Endothelial cell of umbilical vein (primary cell): ENCODE measurements around the gene SEMA4A. TPM values are rescaled to one million over a fixed set of nuclear protein-coding genes. Genes with fewer than 3 reads are reported as not detected.

Experiments
- BruUV-seq: library from RNA; stranded (reverse); fragments of 400-500 nt; replicated peaks from 2 replicates; lab custom pipeline; 2021; lab: Mats Ljungman, UMichigan
- CTCF ChIA-PET: fragments of 300-600, 350-600 bp; sonication (Branson Sonifier 250); formaldehyde crosslinking; loops from one replicate; lab custom pipeline; 2021; ENCODE audit warnings: antibody characterized with exemption, inconsistent platforms; lab: Charles Lee
- POLR2A ChIA-PET: fragments of 300-600, 350-600 bp; sonication (Branson Sonifier 250); formaldehyde crosslinking; loops from one replicate; lab custom pipeline; 2021; ENCODE audit warnings: antibody characterized with exemption, inconsistent platforms; lab: Charles Lee
- DNase-seq: peaks from one replicate; pipeline ENCODE4 v3.0.0-alpha.2; 2011; ENCODE audit warnings: low read depth, low spot score
- FAIRE-seq: peaks from 2 replicates; lab custom pipeline; 2011; peaks lifted over from hg19 to GRCh38; lab: Jason Lieb, UNC
- H2AFZ ChIP-seq: 2 replicates; pipeline ENCODE4 v1.6.0; 2012; ENCODE audit warnings: low read depth, low read length, control low read depth, inconsistent platforms
- H3K27ac ChIP-seq: 2 replicates; pipeline ENCODE4 v1.5.1; 2011; ENCODE audit warnings: low read depth, mild to moderate bottlenecking, control low read depth, low read length, moderate library complexity; ENCODE audit not compliant: insufficient read depth
- H3K27me3 ChIP-seq, 2 experiments: 2 replicates each; pipeline versions ENCODE4 v1.6.0 to v1.6.1; 2011; ENCODE audit warnings: low read length in 2 of 2, mixed read lengths in 1 of 2; ENCODE audit not compliant: control insufficient read depth in 2 of 2, insufficient read depth in 2 of 2
- H3K36me3 ChIP-seq, 2 experiments: 2 replicates in 1 of 2; 3 replicates in 1 of 2; pipeline ENCODE4 v1.5.1; 2011; ENCODE audit warnings: low read length in 2 of 2, mild to moderate bottlenecking in 1 of 2, moderate library complexity in 1 of 2; ENCODE audit not compliant: control insufficient read depth in 2 of 2, insufficient read depth in 2 of 2; ENCODE audit errors: extremely low read depth in 1 of 2
- H3K4me1 ChIP-seq: 3 replicates; pipeline ENCODE4 v1.5.1; 2011; ENCODE audit warnings: mild to moderate bottlenecking, low read length; ENCODE audit not compliant: control insufficient read depth, insufficient read depth; ENCODE audit errors: extremely low read depth
- H3K4me2 ChIP-seq: 2 replicates; pipeline ENCODE4 v1.6.1; 2011; ENCODE audit warnings: low read length, control low read depth, mixed read lengths; ENCODE audit not compliant: insufficient read depth
- H3K4me3 ChIP-seq, 3 experiments: fragments of 200-600 bp in 1 of 3; sonication (generic), shearing (Covaris generic) in 1 of 3; replicated peaks in 1 of 3; 2 replicates each; pipeline ENCODE4 v1.5.1; 2011 to 2016; ENCODE audit warnings: control low read depth in 3 of 3, low read length in 3 of 3, mild to moderate bottlenecking in 2 of 3, inconsistent platforms in 1 of 3, low read depth in 1 of 3, moderate library complexity in 1 of 3; ENCODE audit not compliant: insufficient read depth in 1 of 3
- H3K79me2 ChIP-seq: 2 replicates; pipeline ENCODE4 v1.6.0; 2012; ENCODE audit warnings: low read length, inconsistent platforms; ENCODE audit not compliant: control insufficient read depth, insufficient read depth
- H3K9ac ChIP-seq: replicated peaks from 2 replicates; pipeline ENCODE3; 2011; ENCODE audit warnings: low read length, control low read depth; ENCODE audit not compliant: insufficient read depth; ENCODE audit errors: extremely low read depth
- H3K9me1 ChIP-seq: replicated peaks from 3 replicates; pipeline ENCODE4 v1.6.0; 2011; ENCODE audit warnings: mild to moderate bottlenecking, low read length; ENCODE audit not compliant: control insufficient read depth, insufficient read depth; ENCODE audit errors: extremely low read depth
- H3K9me3 ChIP-seq: replicated peaks from 2 replicates; pipeline ENCODE4 v1.5.1; 2012; ENCODE audit warnings: low read length, inconsistent platforms; ENCODE audit not compliant: control insufficient read depth, insufficient read depth
- H4K20me1 ChIP-seq: replicated peaks from 2 replicates; pipeline ENCODE3; 2011; ENCODE audit warnings: mild to moderate bottlenecking, low read length; ENCODE audit not compliant: control insufficient read depth, insufficient read depth; ENCODE audit errors: extremely low read depth
- EZH2 ChIP-seq: IDR thresholded peaks from 2 replicates; pipeline ENCODE4 v1.6.1; 2012; ENCODE audit warnings: borderline replicate concordance, low read depth, mild to moderate bottlenecking, moderate library complexity, low read length, inconsistent platforms; ENCODE audit not compliant: severe bottlenecking
- FOS ChIP-seq: IDR thresholded peaks from 2 replicates; pipeline ENCODE4 v1.6.1; 2011; ENCODE audit warnings: mild to moderate bottlenecking, low read length, moderate library complexity, borderline replicate concordance; ENCODE audit not compliant: insufficient read depth
- GATA2 ChIP-seq: IDR thresholded peaks from 2 replicates; pipeline ENCODE4 v1.7.0; 2011; ENCODE audit warnings: low read depth, mild to moderate bottlenecking, moderate library complexity, mixed read lengths, low read length; ENCODE audit not compliant: insufficient read length, insufficient read depth
- MYC ChIP-seq: IDR thresholded peaks from one replicate; pipeline ENCODE4 v1.6.1; 2011; ENCODE audit warnings: mild to moderate bottlenecking, low read depth, low read length
- dilution Hi-C: fragments of 300-500 bp; cut with MboI; formaldehyde crosslinking; loops from one replicate; pipeline ENCODE4 v1.15.0; 2019; ENCODE audit warnings: low sequenced_read_pairs; ENCODE audit not compliant: extremely low pct_ligation_motif_present
- intact Hi-C: fragments of 100-400 bp; cut with micrococcal nuclease; formaldehyde crosslinking; loops from one replicate; pipeline ENCODE4 v1.10.0; 2022
- polyA plus RNA-seq, 4 experiments: library from polyadenylated mRNA; depleted of rRNA in 3 of 4; stranded (reverse) in 3 of 4; unstranded in 1 of 4; fragments of >200 nt; gene quantifications; 2 replicates each; pipeline versions ENCODE4 v1.2.1 to v1.2.3, GENCODE V29; 2011 to 2012; ENCODE audit warnings: missing spikeins in 1 of 4
- total RNA-seq: library from RNA; stranded (reverse); gene quantifications from 2 replicates; pipeline ENCODE4 v1.2.3, GENCODE V29; 2021
- TF ChIP-seq, protein P1 (sequence below), 2 donors: IDR thresholded peaks; 1 replicate in 1 of 2; 2 replicates in 1 of 2; pipeline ENCODE4 v1.5.1; 2011; ENCODE audit warnings: low read length in 2 of 2, mild to moderate bottlenecking in 2 of 2, moderate library complexity in 2 of 2, control low read depth in 1 of 2, inconsistent platforms in 1 of 2, low read depth in 1 of 2; ENCODE audit not compliant: insufficient read depth in 1 of 2; ENCODE audit errors: extremely low read depth in 1 of 2

Gene SEMA4A
- total and polyA plus RNA-seq, 2 donors (not counting 3 experiments of a cell fraction or from before 2014, with no cell fraction given), result 1.5 to 1.6 TPM

GRCh38 chr1:156154317-156154749 lies 948 bp downstream of the SEMA4A start:
- dilution Hi-C loops (no loop called here), intact Hi-C loops (no loop called here)
- H3K36me3 ChIP-seq, result no peaks in the 10 kb centered on the region
- H2AFZ ChIP-seq, result no peak overlapping the region
- no peak for TF ChIP-seq FOS
- no peak for TF ChIP-seq GATA2
- no peaks in the 10 kb centered on the region for H3K4me1 ChIP-seq
- H3K4me2 ChIP-seq, result no peak overlapping the region
- FAIRE-seq (no peak), DNase-seq (no peak)
- H3K9ac ChIP-seq, result no peak overlapping the region
- H3K9me1 ChIP-seq, result no peaks in the 10 kb centered on the region
- POLR2A ChIA-PET, result interaction anchor here (0.6 to 1.8 kb wide), 2 partner anchors 59 to 63 kb away, joined by 3 to 7 read pairs; partner anchors contain the start of gene PMF1
- H3K27ac ChIP-seq, result no peak overlapping the region
- H4K20me1 ChIP-seq, result no peaks in the 10 kb centered on the region
- CTCF ChIA-PET, result interaction anchor here (1.1 to 1.5 kb wide), 2 partner anchors 22 to 71 kb away, joined by 3 to 9 read pairs; no protein-coding TSS in a partner anchor
- no peaks in the 10 kb centered on the region for H3K9me3 ChIP-seq
- BruUV-seq, result no TSS peak
- H3K4me3 ChIP-seq, result no peak overlapping the region
- H3K79me2 ChIP-seq, result no peaks in the 10 kb centered on the region
- H3K27me3 ChIP-seq, result no peaks in the 10 kb centered on the region

DNA sequence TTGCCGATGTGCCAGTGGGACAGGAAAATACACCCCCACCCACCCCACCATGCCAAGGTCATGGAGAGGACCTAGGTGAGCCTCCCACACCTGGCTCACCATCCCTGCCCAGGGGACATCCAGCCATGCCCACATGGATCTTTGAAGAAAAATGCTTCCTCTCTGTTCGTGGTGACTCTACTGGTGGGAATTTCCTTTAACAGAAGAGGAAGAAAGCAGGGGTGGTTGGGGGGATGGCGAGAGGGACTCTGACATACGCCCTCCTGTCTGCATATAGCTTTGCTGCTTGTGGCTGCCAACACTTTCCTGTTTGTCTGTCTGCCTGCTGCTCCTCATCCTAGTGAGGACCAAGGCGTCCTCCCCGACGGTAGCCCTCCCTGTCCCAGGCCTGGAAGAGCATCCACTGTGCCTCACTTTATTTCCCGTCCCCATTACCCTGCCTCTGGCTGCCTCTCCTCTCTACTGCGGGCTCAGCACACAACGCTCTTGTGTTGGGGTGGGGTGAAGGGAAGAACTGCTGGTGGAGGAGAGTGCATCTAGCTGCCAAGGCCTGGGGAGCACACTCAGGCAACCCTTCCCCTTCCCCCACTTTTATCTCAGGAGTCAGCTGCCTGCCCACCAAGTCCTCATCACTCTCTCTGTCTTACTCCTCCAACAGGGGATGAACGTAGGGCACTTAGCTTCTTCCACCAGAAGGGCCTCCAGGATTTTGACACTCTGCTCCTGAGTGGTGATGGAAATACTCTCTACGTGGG lies 2.5 kb downstream of the SEMA4A start:
- POLR2A ChIA-PET, result interaction anchor here (1.8 kb wide), 1 partner anchor 57 kb away, joined by 7 read pairs; the partner anchor contains the start of gene PMF1
- intact Hi-C loops, result no loop called here

More for the DNA sequence above, 2.5 kb downstream of the SEMA4A start:
- Histone ChIP-seq H3K4me1 (peaks cover 11% of the 10 kb centered on the region), H3K4me2 (no peak overlapping the region), H3K9ac (no peak overlapping the region), H3K36me3 (no peaks in the 10 kb centered on the region), H2AFZ (no peak overlapping the region), H3K79me2 (no peaks in the 10 kb centered on the region), H3K9me1 (no peaks in the 10 kb centered on the region), H3K27ac (no peak overlapping the region), H3K4me3 (no peak overlapping the region), H3K9me3 (no peaks in the 10 kb centered on the region), H4K20me1 (no peaks in the 10 kb centered on the region), H3K27me3 (no peaks in the 10 kb centered on the region)
- DNase-seq (no peak), FAIRE-seq (no peak)
- CTCF ChIA-PET, result interaction anchor here (0.7 to 1.3 kb wide), 4 partner anchors 8 to 69 kb away, joined by 3 to 6 read pairs (median 4); no protein-coding TSS in a partner anchor
- TF ChIP-seq EZH2 (no peak), FOS (no peak), MYC (no peak)
- TF ChIP-seq, protein P1, sequence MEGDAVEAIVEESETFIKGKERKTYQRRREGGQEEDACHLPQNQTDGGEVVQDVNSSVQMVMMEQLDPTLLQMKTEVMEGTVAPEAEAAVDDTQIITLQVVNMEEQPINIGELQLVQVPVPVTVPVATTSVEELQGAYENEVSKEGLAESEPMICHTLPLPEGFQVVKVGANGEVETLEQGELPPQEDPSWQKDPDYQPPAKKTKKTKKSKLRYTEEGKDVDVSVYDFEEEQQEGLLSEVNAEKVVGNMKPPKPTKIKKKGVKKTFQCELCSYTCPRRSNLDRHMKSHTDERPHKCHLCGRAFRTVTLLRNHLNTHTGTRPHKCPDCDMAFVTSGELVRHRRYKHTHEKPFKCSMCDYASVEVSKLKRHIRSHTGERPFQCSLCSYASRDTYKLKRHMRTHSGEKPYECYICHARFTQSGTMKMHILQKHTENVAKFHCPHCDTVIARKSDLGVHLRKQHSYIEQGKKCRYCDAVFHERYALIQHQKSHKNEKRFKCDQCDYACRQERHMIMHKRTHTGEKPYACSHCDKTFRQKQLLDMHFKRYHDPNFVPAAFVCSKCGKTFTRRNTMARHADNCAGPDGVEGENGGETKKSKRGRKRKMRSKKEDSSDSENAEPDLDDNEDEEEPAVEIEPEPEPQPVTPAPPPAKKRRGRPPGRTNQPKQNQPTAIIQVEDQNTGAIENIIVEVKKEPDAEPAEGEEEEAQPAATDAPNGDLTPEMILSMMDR (IDR thresholded peaks at IDR 0.05; ENCODE audit: extremely low read depth in 1 of 2, insufficient read depth in 1 of 2, low read depth in 1 of 2, low read length in 2 of 2), result no peak
- dilution Hi-C loops, result no loop called here
- no TSS peak for BruUV-seq
